ENCODE measurements around the gene CHST14.

CHST14 gene, protein sequence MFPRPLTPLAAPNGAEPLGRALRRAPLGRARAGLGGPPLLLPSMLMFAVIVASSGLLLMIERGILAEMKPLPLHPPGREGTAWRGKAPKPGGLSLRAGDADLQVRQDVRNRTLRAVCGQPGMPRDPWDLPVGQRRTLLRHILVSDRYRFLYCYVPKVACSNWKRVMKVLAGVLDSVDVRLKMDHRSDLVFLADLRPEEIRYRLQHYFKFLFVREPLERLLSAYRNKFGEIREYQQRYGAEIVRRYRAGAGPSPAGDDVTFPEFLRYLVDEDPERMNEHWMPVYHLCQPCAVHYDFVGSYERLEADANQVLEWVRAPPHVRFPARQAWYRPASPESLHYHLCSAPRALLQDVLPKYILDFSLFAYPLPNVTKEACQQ

GRCh38 chr15:40470423-40471104 is at the start of gene CHST14:
TSS of gene CHST14 (plus strand) at chr15:40470984. CDS start at chr15:40471214, 230 bp downstream.
- H3K9me3 ChIP-seq = no peaks in the 10 kb centered on the region
- peak within 1 kb of the TSS; percentile 79 to 90 for H3K4me3 ChIP-seq (ENCODE audit: low read depth in 1 of 2, low read length in 1 of 2)
- peaks cover 16 to 18% of the 10 kb centered on the region in 2 experiments for H3K4me1 ChIP-seq (ENCODE audit: control insufficient read depth in 1 of 2, insufficient read depth in 1 of 2, low read depth in 1 of 2, low read length in 1 of 2)
- peaks cover 8% of the 10 kb centered on the region for H3K36me3 ChIP-seq
- no peaks in the 10 kb centered on the region for H3K27me3 ChIP-seq
- TF ChIP-seq, protein P1, sequence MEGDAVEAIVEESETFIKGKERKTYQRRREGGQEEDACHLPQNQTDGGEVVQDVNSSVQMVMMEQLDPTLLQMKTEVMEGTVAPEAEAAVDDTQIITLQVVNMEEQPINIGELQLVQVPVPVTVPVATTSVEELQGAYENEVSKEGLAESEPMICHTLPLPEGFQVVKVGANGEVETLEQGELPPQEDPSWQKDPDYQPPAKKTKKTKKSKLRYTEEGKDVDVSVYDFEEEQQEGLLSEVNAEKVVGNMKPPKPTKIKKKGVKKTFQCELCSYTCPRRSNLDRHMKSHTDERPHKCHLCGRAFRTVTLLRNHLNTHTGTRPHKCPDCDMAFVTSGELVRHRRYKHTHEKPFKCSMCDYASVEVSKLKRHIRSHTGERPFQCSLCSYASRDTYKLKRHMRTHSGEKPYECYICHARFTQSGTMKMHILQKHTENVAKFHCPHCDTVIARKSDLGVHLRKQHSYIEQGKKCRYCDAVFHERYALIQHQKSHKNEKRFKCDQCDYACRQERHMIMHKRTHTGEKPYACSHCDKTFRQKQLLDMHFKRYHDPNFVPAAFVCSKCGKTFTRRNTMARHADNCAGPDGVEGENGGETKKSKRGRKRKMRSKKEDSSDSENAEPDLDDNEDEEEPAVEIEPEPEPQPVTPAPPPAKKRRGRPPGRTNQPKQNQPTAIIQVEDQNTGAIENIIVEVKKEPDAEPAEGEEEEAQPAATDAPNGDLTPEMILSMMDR (IDR thresholded peaks at IDR 0.05) = no peak
- H3K27ac ChIP-seq = peak within 1 kb of the TSS; percentile 71

GRCh38 chr15:40421246-40422157 is 49.3 kb upstream of the CHST14 start:
- no peaks in the 10 kb centered on the region for H3K9me3 ChIP-seq
- no peak overlapping the region for H3K27ac ChIP-seq
- peaks cover 8 to 13% of the 10 kb centered on the region in 2 experiments for H3K4me1 ChIP-seq (ENCODE audit: control insufficient read depth in 1 of 2, insufficient read depth in 1 of 2, low read depth in 1 of 2, low read length in 1 of 2)
- H3K36me3 ChIP-seq = peaks cover 21% of the 10 kb centered on the region
- H3K4me3 ChIP-seq (ENCODE audit: low read depth in 1 of 2, low read length in 1 of 2) = peak overlapping the region; percentile 47
- no peaks in the 10 kb centered on the region for H3K27me3 ChIP-seq
- TF ChIP-seq, protein P1 (IDR thresholded peaks at IDR 0.05) = peak; percentile 94

- Histone ChIP-seq H3K27ac (no peak overlapping the region), H3K4me1 (ENCODE audit: control insufficient read depth in 1 of 2, insufficient read depth in 1 of 2, low read depth in 1 of 2, low read length in 1 of 2) (peaks cover 8 to 13% of the 10 kb centered on the region in 2 experiments), H3K4me3 (ENCODE audit: low read depth in 1 of 2, low read length in 1 of 2) (no peak overlapping the region), H3K27me3 (peaks cover 7% of the 10 kb centered on the region), H3K36me3 (peaks cover 8% of the 10 kb centered on the region), H3K9me3 (no peaks in the 10 kb centered on the region)
- TF ChIP-seq, protein P1 (IDR thresholded peaks at IDR 0.05) = no peak
These were observed 46.2 kb upstream of the CHST14 start for GRCh38 chr15:40424483-40425115.

GRCh38 chr15:40425681-40426080 is 45.1 kb upstream of the CHST14 start:
- Histone ChIP-seq H3K4me1 (ENCODE audit: control insufficient read depth in 1 of 2, insufficient read depth in 1 of 2, low read depth in 1 of 2, low read length in 1 of 2) (peaks cover 8 to 13% of the 10 kb centered on the region in 2 experiments), H3K36me3 (no peaks in the 10 kb centered on the region), H3K27ac (no peak overlapping the region), H3K4me3 (ENCODE audit: low read depth in 1 of 2, low read length in 1 of 2) (no peak overlapping the region), H3K27me3 (peaks cover 14% of the 10 kb centered on the region), H3K9me3 (no peaks in the 10 kb centered on the region)
- TF ChIP-seq, protein P1 (IDR thresholded peaks at IDR 0.05) = no peak

GRCh38 chr15:40427188-40427587 is 43.6 kb upstream of the CHST14 start:
- Histone ChIP-seq H3K36me3 (no peaks in the 10 kb centered on the region), H3K4me1 (ENCODE audit: control insufficient read depth in 1 of 2, insufficient read depth in 1 of 2, low read depth in 1 of 2, low read length in 1 of 2) (no peaks in the 10 kb centered on the region), H3K4me3 (ENCODE audit: low read depth in 1 of 2, low read length in 1 of 2) (no peak overlapping the region), H3K27me3 (peaks cover 14% of the 10 kb centered on the region), H3K9me3 (no peaks in the 10 kb centered on the region), H3K27ac (no peak overlapping the region)
- TF ChIP-seq, protein P1 (IDR thresholded peaks at IDR 0.05) = no peak

Data from neutrophil (primary cell).